NCI-H1930 (cell line): ENCODE results near the gene PDGFB.

Source experiments
- DNase-seq, 2 experiments: peaks; one replicate each; lab custom pipeline; 2025; lab: John Stamatoyannopoulos, UW

PDGFB gene

DNA sequence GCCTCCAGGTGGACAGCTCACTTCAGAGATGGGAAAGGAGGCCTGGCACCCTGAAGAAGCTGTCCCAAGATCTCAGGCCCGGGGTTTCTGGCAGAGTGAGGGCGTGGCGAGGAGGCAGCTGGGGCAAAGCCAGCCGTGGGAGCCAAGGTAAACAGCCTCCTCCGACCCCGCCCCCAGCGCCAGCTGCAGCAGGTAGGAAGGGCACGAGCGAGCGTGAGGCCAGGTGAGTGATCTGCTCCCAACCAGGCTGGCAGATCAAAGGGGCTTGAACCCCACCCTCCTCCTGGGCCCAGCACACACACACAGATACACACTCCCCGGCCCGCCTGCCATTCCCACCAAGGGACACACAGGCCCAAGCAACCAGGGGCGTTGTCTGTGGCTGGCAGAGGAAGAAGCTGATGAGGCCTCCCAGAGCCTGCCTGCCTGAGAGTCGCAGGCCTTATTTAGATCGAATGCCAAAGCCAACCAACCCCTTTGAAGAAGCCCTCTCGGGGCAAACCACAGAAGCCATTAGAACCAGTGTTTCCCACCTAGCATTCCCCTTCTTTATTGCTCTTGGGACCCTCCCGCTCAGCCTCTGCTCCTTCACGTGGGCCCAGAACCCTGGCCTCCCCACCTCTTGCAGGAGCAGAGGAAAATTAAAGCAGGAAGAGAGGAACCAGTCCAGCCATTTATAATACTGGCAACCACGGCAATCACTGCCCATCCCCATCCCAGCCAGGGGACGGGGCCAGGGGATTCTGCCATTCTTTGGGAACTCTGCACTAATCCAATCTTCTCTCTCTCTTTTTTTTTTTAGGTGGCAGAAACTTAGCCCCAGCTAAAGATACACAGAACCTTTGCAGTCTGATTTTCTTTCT lies 5.0 kb downstream of the PDGFB start:
- no peak for DNase-seq

- no peak for DNase-seq
Measured at GRCh38 chr22:39238966-39239505, 5.7 kb downstream of the PDGFB start.

GRCh38 chr22:39238561-39238960 lies 6.2 kb downstream of the PDGFB start:
- DNase-seq = no peak

- no peak for DNase-seq
Measured at GRCh38 chr22:39238101-39238466, 6.7 kb downstream of the PDGFB start.

DNA sequence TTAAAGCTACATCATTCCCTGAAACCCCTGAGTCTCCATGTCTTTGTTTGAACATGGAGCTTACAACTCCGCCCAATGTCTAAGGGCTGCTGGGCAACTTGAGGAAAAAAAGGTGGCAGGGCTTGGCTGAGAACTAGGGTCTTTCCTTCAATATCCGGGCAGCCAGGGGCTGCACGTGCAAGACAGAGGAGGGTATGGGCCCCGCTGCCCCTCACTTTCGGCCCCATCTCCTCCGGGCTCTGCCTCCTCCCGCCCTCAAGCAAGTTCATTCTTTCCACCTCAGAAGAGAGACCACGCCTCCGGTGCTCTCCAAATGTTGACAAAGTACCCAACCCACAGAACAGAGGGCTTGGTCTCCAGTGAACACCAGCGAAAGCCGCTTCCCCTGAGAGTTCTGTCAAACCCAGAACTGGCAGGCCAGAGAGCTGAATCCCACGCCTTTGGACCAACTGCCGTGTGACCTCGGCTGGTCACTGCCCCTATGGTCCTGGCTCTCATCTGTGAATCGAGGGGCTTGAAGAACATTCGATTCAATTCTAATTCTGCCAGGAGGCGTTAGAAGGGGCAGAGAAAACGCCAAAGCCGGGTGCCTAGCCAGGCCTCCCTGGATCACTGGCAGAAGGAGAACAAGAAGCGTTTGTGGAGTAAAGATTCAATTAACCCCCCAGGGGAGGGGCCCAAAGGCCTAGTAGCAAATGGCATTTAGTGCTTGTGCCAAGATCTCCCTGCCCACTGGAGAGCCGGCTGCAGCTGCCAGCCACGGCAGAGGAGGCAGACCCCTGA lies 7.3 kb downstream of the PDGFB start:
- no peak for DNase-seq

- no peak for DNase-seq
Measured at GRCh38 chr22:39236321-39237317, 8.2 kb downstream of the PDGFB start.

- no peak for DNase-seq
Measured at GRCh38 chr22:39234867-39235687, 9.7 kb downstream of the PDGFB start.

DNA sequence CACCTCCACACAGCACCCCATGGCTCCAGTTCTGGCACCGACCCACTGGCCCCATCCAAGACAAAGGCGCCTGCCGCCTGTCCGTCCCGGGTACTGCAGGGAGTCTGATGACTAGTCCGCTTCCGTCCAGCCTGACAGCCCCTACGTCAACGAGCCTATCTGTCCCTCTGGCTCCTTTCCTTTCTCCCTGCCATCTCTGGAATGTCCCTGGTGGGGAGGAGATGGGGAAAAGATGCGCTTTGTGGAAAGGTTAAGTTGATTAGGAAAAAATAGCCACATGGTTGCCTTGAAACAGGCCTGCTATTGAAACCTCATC lies 10.4 kb downstream of the PDGFB start:
- no peak for DNase-seq

GRCh38 chr22:39233710-39234471 lies 10.9 kb downstream of the PDGFB start:
- DNase-seq = no peak

- DNase-seq = no peak
Measured at GRCh38 chr22:39232806-39233709, 11.7 kb downstream of the PDGFB start.

- no peak for DNase-seq
Measured at GRCh38 chr22:39232246-39232645, 12.5 kb downstream of the PDGFB start.

- DNase-seq = no peak
Measured at GRCh38 chr22:39231197-39231950, 13.4 kb downstream of the PDGFB start.

DNA sequence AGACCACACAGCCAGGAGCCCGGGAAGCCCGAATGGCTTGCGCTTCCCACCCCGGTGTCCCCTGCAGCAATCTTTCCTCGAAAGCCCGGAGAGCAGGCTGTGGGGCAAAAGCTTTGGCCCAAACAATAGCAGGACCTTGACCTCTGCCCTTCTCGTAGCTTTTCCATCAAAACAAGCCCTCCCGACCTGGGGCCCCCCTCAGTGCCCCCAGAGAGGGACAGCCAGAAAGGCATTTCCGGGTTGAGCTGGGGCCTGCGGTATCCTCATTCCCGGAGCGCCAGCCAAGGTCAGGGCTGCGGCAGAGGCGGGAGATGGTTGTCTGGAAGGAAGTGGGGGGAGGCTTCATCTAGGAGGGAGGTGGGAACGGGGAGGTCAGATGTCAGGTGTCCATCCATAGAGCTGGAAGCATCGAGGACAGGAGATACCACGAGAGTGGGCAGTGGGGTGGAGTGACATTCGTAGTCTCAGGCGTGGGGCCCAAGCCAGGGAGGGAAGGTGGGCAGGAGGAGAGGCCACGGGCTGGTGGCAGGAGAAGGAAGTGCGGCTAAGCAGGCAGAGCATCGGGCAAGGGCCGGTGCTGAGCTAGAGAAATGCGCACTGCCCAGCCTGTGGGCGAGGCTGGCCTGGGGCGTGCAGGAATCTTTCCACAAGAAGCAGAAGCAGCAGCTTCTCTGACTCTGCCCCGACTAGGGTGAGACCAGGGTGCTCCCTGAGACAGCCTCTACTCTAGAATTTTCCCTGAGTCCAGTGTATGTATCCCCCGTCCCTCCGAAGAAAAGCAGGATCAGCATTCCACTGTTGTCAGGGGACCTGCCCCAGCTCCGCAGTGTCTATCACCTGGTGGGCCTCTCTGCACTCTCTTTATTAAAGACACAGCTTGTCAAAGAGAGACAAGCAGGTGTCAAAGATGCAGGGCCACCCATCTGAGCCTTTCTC lies 14.3 kb downstream of the PDGFB start:
- no peak for DNase-seq

GRCh38 chr22:39229688-39230260 lies 15.0 kb downstream of the PDGFB start:
- no peak for DNase-seq

GRCh38 chr22:39229075-39229474 lies 15.7 kb downstream of the PDGFB start:
- DNase-seq = no peak

GRCh38 chr22:39227542-39228272 lies 17.1 kb downstream of the PDGFB start:
- no peak for DNase-seq
